HG02884 (cell line): Measurements from ENCODE around the gene TNS4.

ENCODE experiments used
- ATAC-seq: cut with Tn5 transposase; IDR thresholded peaks from one replicate; pipeline ENCODE4 v1.9.1; 2021; ENCODE audit warnings: mild to moderate bottlenecking, moderate library complexity; ENCODE audit not compliant: unreplicated experiment

The TNS4 gene

GRCh38 chr17:40473573-40474365, 27.7 kb downstream of the TNS4 start:
- ATAC-seq, result no peak

GRCh38 chr17:40472733-40473452, 28.5 kb downstream of the TNS4 start:
- no peak for ATAC-seq

GRCh38 chr17:40471846-40472732, 29.3 kb downstream of the TNS4 start:
- no peak for ATAC-seq

- ATAC-seq, result no peak
Measured at GRCh38 chr17:40470932-40471828, 30.2 kb downstream of the TNS4 start.

GRCh38 chr17:40469805-40470675, 31.4 kb downstream of the TNS4 start:
- ATAC-seq, result no peak

- no peak for ATAC-seq
Measured at GRCh38 chr17:40468560-40468959, 32.9 kb downstream of the TNS4 start.

- no peak for ATAC-seq
Measured at GRCh38 chr17:40467281-40467867, 34.0 kb downstream of the TNS4 start.

GRCh38 chr17:40466298-40466971, 35.0 kb downstream of the TNS4 start:
- no peak for ATAC-seq

GRCh38 chr17:40464392-40464855, 37.0 kb downstream of the TNS4 start:
- ATAC-seq, result no peak

GRCh38 chr17:40463122-40463550, 38.3 kb downstream of the TNS4 start:
- no peak for ATAC-seq

GRCh38 chr17:40462343-40463121, 38.9 kb downstream of the TNS4 start:
- no peak for ATAC-seq

- ATAC-seq, result no peak
Measured at GRCh38 chr17:40461732-40462342, 39.6 kb downstream of the TNS4 start.

GRCh38 chr17:40460968-40461731, 40.3 kb downstream of the TNS4 start:
- ATAC-seq, result no peak

GRCh38 chr17:40460604-40460967, 40.8 kb downstream of the TNS4 start:
- ATAC-seq, result no peak

- ATAC-seq, result no peak
Measured at GRCh38 chr17:40459636-40460603, 41.5 kb downstream of the TNS4 start.
